ENCODE data around the gene CYP2A6.

DNA sequence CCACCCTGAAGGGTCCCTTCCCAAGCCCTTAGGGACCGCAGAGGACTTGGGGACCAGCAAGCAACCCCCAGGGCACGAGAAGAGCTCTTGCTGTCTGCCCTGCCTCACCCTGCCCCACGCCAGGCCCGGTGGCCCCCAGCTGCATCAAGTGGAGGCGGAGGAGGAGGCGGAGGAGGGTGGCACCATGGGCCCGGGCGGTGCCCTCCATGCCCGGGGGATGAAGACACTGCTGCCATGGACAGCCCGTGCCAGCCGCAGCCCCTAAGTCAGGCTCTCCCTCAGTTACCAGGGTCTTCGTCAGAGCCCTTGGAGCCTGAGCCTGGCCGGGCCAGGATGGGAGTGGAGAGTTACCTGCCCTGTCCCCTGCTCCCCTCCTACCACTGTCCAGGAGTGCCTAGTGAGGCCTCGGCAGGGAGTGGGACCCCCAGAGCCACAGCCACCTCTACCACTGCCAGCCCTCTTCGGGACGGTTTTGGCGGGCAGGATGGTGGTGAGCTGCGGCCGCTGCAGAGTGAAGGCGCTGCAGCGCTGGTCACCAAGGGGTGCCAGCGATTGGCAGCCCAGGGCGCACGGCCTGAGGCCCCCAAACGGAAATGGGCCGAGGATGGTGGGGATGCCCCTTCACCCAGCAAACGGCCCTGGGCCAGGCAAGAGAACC is 49.8 kb downstream of the CYP2A6 start:
- TF ChIP-seq POLR2A (IDR thresholded peaks at IDR 0.05) = no peak
- TF ChIP-seq, protein P1, sequence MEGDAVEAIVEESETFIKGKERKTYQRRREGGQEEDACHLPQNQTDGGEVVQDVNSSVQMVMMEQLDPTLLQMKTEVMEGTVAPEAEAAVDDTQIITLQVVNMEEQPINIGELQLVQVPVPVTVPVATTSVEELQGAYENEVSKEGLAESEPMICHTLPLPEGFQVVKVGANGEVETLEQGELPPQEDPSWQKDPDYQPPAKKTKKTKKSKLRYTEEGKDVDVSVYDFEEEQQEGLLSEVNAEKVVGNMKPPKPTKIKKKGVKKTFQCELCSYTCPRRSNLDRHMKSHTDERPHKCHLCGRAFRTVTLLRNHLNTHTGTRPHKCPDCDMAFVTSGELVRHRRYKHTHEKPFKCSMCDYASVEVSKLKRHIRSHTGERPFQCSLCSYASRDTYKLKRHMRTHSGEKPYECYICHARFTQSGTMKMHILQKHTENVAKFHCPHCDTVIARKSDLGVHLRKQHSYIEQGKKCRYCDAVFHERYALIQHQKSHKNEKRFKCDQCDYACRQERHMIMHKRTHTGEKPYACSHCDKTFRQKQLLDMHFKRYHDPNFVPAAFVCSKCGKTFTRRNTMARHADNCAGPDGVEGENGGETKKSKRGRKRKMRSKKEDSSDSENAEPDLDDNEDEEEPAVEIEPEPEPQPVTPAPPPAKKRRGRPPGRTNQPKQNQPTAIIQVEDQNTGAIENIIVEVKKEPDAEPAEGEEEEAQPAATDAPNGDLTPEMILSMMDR (IDR thresholded peaks at IDR 0.05) = no peak
